OCI-LY7 (cell line): ENCODE data around the gene STAG2.

ENCODE experiments used
- EZH2phosphoT487 ChIP-seq: fragments of 200-600 bp; sonication (generic); IDR thresholded peaks from 2 replicates; pipeline ENCODE4 v1.6.1; 2018; ENCODE audit warnings: low read depth, borderline replicate concordance, mild to moderate bottlenecking, mixed run types, antibody characterized with exemption, low read length, moderate library complexity, mixed read lengths
- TF ChIP-seq, protein P1 (sequence below): fragments of 200-600 bp; sonication (generic); conservative IDR thresholded peaks from 2 replicates; pipeline ENCODE4 v1.5.1; 2014; ENCODE audit warnings: mild to moderate bottlenecking, antibody characterized with exemption, low read length, moderate library complexity, mixed read lengths

DNA sequence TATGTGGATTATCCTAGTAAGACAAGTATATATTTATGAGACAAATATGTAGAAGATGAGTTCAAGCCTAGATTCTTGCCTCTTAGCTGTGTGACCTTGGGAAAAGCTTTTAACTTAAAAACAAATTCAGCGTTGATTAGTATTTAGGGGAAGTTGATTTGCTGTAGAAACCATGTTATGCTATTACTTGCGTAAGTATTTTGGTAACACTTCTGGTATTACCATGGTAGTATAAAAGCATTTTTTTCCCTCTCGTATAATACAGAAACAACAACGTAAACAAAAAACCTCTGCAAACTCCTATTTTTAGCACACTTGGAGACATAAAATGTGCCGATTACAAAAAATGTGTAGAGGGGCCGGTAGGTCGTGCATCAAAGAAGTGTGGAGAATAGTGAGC is 33.2 kb downstream of the STAG2 start:
- TF ChIP-seq, protein P1, sequence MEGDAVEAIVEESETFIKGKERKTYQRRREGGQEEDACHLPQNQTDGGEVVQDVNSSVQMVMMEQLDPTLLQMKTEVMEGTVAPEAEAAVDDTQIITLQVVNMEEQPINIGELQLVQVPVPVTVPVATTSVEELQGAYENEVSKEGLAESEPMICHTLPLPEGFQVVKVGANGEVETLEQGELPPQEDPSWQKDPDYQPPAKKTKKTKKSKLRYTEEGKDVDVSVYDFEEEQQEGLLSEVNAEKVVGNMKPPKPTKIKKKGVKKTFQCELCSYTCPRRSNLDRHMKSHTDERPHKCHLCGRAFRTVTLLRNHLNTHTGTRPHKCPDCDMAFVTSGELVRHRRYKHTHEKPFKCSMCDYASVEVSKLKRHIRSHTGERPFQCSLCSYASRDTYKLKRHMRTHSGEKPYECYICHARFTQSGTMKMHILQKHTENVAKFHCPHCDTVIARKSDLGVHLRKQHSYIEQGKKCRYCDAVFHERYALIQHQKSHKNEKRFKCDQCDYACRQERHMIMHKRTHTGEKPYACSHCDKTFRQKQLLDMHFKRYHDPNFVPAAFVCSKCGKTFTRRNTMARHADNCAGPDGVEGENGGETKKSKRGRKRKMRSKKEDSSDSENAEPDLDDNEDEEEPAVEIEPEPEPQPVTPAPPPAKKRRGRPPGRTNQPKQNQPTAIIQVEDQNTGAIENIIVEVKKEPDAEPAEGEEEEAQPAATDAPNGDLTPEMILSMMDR: no peak
- no peak for TF ChIP-seq EZH2phosphoT487
